Stimulated activated CD8-positive, alpha-beta memory T cell treated with anti-CD3 and anti-CD28 coated beads, Interleukin-12 subunit alpha, Interleukin-12 subunit beta, amount 100 ng/mL, for 4 hours (primary cell): ENCODE measurements around the gene ABCC8.

Source experiments
- DNase-seq: peaks from one replicate; pipeline ENCODE4 v3.0.0-alpha.2; 2020; ENCODE audit warnings: low read depth

Gene ABCC8

GRCh38 chr11:17403980-17404759, 72.5 kb downstream of the ABCC8 start:
- no peak for DNase-seq

GRCh38 chr11:17402486-17402885, 74.2 kb downstream of the ABCC8 start:
- DNase-seq, result no peak

- no peak for DNase-seq
These were observed 74.8 kb downstream of the ABCC8 start for GRCh38 chr11:17401841-17402240.

- DNase-seq, result no peak
These were observed 75.3 kb downstream of the ABCC8 start for GRCh38 chr11:17401316-17401715.

- DNase-seq, result no peak
These were observed 76.4 kb downstream of the ABCC8 start for GRCh38 chr11:17400048-17400775.

GRCh38 chr11:17399236-17399635, 77.4 kb downstream of the ABCC8 start:
- no peak for DNase-seq

GRCh38 chr11:17397311-17398002, 79.2 kb downstream of the ABCC8 start:
- no peak for DNase-seq

GRCh38 chr11:17396598-17397310, 79.9 kb downstream of the ABCC8 start:
- no peak for DNase-seq

- DNase-seq, result no peak
These were observed 80.7 kb downstream of the ABCC8 start for GRCh38 chr11:17395978-17396377.

GRCh38 chr11:17395554-17395961, 81.1 kb downstream of the ABCC8 start:
- DNase-seq, result no peak

- DNase-seq, result no peak
These were observed 81.8 kb downstream of the ABCC8 start for GRCh38 chr11:17394743-17395390.

- no peak for DNase-seq
These were observed 83.2 kb downstream of the ABCC8 start for GRCh38 chr11:17393472-17393871.

- DNase-seq, result no peak
These were observed 83.8 kb downstream of the ABCC8 start for GRCh38 chr11:17392872-17393271.

GRCh38 chr11:17391493-17392355, 84.9 kb downstream of the ABCC8 start:
- no peak for DNase-seq

GRCh38 chr11:17389957-17390649, 86.5 kb downstream of the ABCC8 start:
- no peak for DNase-seq

- peak; percentile 72 for DNase-seq
These were observed 87.3 kb downstream of the ABCC8 start for GRCh38 chr11:17389211-17389956.

GRCh38 chr11:17388609-17389210, 87.9 kb downstream of the ABCC8 start, which contains the start of gene KCNJ11:
KCNJ11 (minus strand) TSS chr11:17388659; CDS start chr11:17388091, 568 bp downstream.
- no peak for DNase-seq

GRCh38 chr11:17387811-17388210, 88.8 kb downstream of the ABCC8 start:
- DNase-seq, result no peak

- DNase-seq, result no peak
These were observed 89.4 kb downstream of the ABCC8 start for GRCh38 chr11:17387254-17387653.
